Measurements from ENCODE around the gene KDM6A. TPM values are rescaled to one million over a fixed set of nuclear protein-coding genes. Genes with fewer than 3 reads are reported as not detected.

The KDM6A gene
- total and polyA plus RNA-seq, 2 of the 13 experiments (the other 11 are each of a cell fraction or from before 2014, with no cell fraction given): 16.7 to 18.2 TPM

DNA sequence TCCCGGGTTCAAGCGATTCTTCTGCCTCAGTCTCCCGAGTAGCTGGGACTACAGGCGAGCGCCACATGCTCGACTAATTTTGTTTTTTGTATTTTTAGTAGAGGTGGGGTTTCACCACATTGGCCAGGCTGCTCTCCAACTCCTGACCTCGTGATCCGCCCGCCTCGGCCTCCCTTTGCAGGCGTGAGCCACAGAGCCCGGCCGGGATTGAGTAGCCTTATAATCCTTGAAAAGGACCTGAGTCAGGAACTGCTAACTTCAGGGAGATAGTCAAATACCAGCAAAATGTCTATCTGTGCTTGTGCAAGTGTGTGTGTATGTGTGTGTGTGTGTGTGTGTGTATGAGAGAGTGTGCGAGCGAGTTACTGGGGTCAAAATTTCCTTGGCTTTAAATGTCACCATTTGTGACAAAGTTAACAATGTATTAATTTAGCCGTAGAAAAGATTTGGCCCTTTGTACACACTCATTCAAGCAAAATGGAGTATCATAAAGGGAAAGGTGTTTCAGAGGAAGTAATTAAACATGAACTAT is 1.8 kb upstream of the KDM6A start (continued):
- TF ChIP-seq, protein P1, sequence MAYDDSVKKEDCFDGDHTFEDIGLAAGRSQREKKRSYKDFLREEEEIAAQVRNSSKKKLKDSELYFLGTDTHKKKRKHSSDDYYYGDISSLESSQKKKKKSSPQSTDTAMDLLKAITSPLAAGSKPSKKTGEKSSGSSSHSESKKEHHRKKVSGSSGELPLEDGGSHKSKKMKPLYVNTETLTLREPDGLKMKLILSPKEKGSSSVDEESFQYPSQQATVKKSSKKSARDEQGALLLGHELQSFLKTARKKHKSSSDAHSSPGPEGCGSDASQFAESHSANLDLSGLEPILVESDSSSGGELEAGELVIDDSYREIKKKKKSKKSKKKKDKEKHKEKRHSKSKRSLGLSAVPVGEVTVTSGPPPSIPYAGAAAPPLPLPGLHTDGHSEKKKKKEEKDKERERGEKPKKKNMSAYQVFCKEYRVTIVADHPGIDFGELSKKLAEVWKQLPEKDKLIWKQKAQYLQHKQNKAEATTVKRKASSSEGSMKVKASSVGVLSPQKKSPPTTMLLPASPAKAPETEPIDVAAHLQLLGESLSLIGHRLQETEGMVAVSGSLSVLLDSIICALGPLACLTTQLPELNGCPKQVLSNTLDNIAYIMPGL (CRISPR knock-in tag; IDR thresholded peaks at IDR 0.05; ENCODE audit: borderline replicate concordance in 1 of 2, low read depth in 1 of 2): no peak
- TF ChIP-seq, protein P2, sequence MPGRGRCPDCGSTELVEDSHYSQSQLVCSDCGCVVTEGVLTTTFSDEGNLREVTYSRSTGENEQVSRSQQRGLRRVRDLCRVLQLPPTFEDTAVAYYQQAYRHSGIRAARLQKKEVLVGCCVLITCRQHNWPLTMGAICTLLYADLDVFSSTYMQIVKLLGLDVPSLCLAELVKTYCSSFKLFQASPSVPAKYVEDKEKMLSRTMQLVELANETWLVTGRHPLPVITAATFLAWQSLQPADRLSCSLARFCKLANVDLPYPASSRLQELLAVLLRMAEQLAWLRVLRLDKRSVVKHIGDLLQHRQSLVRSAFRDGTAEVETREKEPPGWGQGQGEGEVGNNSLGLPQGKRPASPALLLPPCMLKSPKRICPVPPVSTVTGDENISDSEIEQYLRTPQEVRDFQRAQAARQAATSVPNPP (CRISPR knock-in tag; IDR thresholded peaks at IDR 0.05): no peak
- TF ChIP-seq, protein P3, sequence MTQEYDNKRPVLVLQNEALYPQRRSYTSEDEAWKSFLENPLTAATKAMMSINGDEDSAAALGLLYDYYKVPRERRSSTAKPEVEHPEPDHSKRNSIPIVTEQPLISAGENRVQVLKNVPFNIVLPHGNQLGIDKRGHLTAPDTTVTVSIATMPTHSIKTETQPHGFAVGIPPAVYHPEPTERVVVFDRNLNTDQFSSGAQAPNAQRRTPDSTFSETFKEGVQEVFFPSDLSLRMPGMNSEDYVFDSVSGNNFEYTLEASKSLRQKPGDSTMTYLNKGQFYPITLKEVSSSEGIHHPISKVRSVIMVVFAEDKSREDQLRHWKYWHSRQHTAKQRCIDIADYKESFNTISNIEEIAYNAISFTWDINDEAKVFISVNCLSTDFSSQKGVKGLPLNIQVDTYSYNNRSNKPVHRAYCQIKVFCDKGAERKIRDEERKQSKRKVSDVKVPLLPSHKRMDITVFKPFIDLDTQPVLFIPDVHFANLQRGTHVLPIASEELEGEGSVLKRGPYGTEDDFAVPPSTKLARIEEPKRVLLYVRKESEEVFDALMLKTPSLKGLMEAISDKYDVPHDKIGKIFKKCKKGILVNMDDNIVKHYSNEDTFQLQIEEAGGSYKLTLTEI (CRISPR knock-in tag; conservative IDR thresholded peaks at IDR 0.05): no peak
- TF ChIP-seq SAP130 (CRISPR knock-in tag; IDR thresholded peaks at IDR 0.05; ENCODE audit: low read depth) (0 out of 2 replicates have a peak, but pooled peaks have one; percentile 9), CREM (IDR thresholded peaks at IDR 0.05) (no peak), CREM (CRISPR knock-in tag; IDR thresholded peaks at IDR 0.05) (no peak), ZNF331 (CRISPR knock-in tag; IDR thresholded peaks at IDR 0.05) (no peak), ZNF737 (CRISPR knock-in tag; IDR thresholded peaks at IDR 0.05; ENCODE audit: borderline replicate concordance) (no peak), CBX1 (IDR thresholded peaks at IDR 0.05; ENCODE audit: low read depth) (no peak), KAT8 (CRISPR knock-in tag; IDR thresholded peaks at IDR 0.05) (no peak), ZNF34 (CRISPR knock-in tag; IDR thresholded peaks at IDR 0.05; ENCODE audit: borderline replicate concordance) (no peak), ZNF674 (CRISPR knock-in tag; IDR thresholded peaks at IDR 0.05; ENCODE audit: low read depth) (no peak), EZH2 (conservative IDR thresholded peaks at IDR 0.05; ENCODE audit: low read depth, low read length) (no peak), ESRRA (CRISPR knock-in tag; IDR thresholded peaks at IDR 0.05; ENCODE audit: low read depth) (no peak)
- TF ChIP-seq, protein P4, sequence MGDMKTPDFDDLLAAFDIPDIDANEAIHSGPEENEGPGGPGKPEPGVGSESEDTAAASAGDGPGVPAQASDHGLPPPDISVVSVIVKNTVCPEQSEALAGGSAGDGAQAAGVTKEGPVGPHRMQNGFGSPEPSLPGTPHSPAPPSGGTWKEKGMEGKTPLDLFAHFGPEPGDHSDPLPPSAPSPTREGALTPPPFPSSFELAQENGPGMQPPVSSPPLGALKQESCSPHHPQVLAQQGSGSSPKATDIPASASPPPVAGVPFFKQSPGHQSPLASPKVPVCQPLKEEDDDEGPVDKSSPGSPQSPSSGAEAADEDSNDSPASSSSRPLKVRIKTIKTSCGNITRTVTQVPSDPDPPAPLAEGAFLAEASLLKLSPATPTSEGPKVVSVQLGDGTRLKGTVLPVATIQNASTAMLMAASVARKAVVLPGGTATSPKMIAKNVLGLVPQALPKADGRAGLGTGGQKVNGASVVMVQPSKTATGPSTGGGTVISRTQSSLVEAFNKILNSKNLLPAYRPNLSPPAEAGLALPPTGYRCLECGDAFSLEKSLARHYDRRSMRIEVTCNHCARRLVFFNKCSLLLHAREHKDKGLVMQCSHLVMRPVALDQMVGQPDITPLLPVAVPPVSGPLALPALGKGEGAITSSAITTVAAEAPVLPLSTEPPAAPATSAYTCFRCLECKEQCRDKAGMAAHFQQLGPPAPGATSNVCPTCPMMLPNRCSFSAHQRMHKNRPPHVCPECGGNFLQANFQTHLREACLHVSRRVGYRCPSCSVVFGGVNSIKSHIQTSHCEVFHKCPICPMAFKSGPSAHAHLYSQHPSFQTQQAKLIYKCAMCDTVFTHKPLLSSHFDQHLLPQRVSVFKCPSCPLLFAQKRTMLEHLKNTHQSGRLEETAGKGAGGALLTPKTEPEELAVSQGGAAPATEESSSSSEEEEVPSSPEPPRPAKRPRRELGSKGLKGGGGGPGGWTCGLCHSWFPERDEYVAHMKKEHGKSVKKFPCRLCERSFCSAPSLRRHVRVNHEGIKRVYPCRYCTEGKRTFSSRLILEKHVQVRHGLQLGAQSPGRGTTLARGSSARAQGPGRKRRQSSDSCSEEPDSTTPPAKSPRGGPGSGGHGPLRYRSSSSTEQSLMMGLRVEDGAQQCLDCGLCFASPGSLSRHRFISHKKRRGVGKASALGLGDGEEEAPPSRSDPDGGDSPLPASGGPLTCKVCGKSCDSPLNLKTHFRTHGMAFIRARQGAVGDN (CRISPR knock-in tag; IDR thresholded peaks at IDR 0.05): peak; percentile 51; the same call in 1 of the 2 replicates
- TF ChIP-seq, protein P5, sequence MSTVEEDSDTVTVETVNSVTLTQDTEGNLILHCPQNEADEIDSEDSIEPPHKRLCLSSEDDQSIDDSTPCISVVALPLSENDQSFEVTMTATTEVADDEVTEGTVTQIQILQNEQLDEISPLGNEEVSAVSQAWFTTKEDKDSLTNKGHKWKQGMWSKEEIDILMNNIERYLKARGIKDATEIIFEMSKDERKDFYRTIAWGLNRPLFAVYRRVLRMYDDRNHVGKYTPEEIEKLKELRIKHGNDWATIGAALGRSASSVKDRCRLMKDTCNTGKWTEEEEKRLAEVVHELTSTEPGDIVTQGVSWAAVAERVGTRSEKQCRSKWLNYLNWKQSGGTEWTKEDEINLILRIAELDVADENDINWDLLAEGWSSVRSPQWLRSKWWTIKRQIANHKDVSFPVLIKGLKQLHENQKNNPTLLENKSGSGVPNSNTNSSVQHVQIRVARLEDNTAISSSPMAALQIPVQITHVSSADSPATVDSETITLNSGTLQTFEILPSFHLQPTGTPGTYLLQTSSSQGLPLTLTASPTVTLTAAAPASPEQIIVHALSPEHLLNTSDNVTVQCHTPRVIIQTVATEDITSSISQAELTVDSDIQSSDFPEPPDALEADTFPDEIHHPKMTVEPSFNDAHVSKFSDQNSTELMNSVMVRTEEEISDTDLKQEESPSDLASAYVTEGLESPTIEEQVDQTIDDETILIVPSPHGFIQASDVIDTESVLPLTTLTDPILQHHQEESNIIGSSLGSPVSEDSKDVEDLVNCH (CRISPR knock-in tag; IDR thresholded peaks at IDR 0.05): no peak
